Activated CD8-positive, alpha-beta memory T cell treated with anti-CD3 and anti-CD28 coated beads for 48 hours (primary cell): ENCODE measurements around the gene TMEM150A.
"Not testable (repeated sequence)": the region's sequence is repeated elsewhere in the genome, so short reads cannot be mapped to it uniquely, and the experiment has no call there.

Source experiments
- DNase-seq, 3 experiments: peaks; one replicate each; pipeline ENCODE4 v3.0.0-alpha.2; 2020; ENCODE audit warnings: low read depth in 2 of 3, low spot score in 2 of 3

The TMEM150A gene

DNA sequence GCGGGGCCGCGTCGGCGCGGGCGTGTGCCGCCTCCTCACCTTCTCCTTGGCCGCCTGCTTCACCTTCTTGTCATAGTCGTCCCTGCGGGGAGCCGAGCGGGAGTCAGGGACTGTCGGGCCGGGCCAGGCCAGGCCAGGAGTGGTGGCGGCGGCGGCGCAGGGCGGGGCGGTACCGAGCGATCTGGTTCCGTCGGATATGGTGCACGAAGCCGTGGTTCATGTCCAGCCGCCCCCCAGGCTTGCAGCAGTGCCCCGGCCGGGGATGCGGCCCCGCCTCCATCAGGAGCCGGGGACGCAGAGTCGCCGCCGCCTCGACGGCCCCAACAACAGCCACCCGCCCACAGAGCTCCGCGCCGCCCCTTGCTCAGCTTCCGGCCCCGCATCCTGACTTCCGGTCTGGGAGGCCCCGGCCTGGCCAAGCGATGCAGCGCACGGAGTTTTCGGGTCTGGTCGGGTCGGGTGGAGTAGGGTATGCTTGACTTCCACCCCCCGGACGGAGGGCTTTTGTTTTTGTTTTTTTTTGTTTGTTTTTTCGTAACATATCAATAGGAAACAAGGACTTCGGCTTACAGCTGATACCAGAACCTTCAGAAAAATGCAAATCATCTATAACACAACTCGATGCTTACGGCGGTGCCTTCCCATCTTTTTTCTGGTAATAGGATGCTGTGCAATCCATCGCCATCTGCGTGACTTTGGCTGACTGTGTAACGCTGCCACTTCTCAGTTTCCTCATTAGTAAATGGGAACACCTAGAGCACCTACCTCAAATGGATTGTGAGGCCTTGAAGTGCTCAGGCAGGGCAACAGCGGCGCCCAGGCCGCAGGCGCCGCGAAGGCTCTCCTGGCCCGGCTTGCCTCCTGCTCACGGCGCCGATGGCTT, 9.4 kb upstream of the TMEM150A start, which contains the start of gene C2orf68:
Gene C2orf68 (minus strand): TSS at position 362 of the 883 bp plus-strand sequence. CDS start 82 bp downstream, at position 280.
- peak; percentile 69 to 84 (median 80) for DNase-seq

DNA sequence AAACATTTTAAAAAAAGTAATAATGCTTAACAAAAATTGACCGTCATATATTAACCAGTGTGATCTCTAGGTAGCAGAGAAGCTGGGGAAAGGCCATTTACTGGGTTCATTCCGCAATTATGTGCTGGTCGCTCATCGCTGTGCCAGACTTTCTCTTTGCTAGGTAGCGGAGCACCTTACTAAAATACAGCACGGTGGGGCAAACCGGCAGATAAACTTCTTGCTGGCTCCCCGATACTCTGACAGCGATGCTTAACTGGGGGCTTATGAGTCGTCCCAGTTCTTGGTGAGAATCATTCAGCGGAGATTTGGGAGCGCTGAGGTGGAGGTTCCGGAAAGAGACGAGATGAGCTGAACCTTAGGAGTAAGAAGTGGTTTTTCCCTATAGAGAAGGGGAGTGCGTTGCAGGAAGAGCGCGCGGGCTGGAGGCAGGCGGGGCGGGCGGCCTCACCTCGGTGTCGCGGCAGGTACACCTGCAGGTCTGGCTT, 8.8 kb upstream of the TMEM150A start:
- no peak for DNase-seq

DNA sequence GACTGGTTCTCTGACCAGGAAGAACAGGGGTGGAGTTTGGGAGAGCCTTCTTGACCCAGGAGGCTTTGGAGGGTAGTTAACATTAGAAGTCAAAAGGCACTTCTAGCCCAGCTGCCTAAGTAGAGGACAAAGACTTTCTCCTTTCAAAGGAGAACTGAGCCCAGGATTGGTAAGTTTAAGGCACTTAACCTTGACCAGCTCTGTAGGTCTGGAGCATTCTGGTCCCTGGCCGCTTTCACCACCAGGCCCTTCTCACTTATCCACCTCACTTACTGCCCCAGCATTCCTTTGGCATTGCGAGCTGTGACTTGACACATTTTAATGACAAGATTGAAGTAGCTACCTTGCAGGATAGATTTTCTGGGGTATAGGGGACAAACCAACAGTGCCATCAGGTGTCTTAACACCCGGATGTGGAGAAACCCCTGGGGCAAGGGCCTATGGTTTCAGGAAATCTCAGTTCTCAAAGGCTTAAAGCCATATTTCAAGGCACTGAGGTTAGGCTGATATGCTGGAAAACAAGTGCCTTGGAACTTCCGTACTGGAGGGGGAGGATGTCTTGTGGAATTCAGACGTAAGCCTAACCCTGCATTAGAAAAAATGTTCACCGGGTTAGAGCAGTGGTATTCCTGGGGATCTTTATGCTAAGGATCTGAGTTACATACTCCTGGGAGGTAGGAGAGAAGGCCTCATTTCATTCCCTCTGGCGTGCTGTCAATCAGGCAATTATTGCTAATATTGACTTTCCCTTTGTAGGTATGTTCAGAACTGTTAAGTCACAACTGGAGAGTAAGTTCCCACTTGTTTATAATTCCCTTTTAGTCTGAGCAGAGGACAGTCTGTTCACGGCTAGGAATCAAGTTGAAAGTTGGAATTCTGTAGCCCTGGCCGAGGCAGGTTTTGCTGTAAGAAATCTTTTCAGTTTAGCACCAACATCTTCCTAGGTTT, 5.0 kb upstream of the TMEM150A start:
- DNase-seq, result no peak

DNA sequence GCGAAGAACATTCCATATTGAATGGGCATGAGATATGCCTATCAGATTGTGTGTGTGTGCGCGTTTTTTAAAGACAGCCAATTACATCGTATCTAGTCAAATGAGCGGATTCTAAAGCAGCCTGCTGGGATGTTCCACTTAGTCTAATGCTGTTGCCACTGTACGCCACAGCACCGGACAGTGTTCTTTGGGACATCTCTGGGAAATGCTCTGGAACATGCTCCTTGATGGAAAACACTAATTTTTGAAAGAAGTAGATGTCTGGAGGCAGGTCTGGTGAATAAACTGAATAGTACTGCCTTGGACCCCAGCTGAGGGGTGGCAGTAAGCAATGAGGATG, 3.6 kb upstream of the TMEM150A start:
- DNase-seq, result no peak

DNA sequence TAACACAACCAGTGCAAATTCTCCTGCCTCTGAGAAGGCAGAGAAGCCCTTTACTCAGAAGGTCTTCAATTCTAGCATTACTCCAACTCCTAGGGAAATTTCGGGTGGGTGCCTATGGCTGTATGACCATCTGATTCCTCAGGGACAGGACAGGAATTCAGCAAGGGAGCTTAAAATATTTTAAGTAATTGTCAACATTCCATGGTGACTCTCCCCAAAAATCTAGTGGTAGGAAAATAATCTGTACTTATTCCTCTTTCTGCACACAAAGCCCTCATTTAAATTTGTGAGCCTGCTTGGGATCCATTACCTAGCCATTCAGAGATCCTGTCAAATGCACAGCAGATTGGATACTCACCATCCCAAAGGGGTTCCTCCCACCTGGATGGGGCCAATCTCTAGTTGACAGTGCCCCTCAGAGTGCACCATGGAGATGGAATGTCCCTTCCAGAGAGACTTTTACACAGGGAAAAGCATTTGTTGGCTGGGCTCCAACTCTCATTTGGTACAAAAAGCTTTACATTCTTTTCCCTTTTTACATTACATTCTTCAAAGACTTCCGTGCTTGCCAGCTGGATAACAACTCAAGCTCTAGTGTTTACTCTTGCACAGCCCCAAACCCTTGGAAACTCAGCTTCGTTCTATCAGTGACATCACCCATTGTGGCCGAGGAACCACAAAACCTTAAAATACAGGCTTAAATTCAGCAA, 3.1 kb upstream of the TMEM150A start:
- no peak for DNase-seq

DNA sequence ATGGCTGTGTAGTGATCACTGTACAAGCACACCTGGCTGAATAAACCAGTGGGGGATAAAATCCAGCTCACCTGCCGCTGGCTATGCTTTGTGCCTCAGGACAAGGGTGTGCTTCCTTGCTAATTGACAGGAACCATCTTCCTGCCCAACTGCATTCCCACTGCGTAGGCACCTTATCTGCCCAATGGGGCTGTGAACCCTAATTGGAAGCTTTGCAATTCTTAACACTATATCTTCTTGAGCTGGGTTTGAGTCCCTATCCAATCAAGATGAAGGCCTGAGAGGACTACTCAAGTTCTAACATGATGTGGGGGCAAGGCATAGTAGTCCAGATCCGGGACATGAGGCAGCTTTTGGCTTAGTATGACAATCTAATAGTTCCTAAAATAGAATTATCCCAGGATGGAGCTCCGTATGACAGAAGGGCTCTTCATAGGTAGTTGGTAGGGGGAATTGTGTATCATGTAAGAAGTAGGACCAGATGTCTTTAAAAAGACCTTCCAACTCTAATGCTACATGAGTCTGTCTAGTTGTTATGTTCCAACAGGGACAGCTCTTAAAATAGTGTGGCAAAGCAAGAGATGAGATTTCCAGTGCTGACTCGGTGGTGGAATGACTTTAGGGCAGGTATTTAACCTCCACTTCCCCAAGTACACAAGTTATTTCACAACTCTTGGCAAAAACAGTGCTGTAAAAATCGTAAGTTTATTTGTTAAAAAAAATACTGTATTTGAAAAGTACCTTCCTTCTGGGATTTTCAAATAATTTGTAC, 2.3 kb upstream of the TMEM150A start:
- no peak for DNase-seq

DNA sequence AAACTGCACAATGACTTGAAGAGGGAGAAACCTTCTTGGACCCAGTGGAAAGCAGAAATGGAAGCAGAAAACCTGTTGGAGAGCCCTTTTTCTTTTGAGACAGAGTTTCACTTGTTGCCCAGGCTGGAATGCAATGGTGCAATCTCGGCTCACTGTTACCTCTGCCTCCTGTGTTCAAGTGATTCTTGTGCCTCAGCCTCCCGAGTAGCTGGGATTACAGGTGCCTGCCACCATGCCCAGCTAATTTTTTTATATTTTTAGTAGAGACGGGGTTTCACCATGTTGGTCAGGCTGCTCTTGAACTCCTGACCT, 1.6 kb upstream of the TMEM150A start:
- DNase-seq, result not testable (repeated sequence)

DNA sequence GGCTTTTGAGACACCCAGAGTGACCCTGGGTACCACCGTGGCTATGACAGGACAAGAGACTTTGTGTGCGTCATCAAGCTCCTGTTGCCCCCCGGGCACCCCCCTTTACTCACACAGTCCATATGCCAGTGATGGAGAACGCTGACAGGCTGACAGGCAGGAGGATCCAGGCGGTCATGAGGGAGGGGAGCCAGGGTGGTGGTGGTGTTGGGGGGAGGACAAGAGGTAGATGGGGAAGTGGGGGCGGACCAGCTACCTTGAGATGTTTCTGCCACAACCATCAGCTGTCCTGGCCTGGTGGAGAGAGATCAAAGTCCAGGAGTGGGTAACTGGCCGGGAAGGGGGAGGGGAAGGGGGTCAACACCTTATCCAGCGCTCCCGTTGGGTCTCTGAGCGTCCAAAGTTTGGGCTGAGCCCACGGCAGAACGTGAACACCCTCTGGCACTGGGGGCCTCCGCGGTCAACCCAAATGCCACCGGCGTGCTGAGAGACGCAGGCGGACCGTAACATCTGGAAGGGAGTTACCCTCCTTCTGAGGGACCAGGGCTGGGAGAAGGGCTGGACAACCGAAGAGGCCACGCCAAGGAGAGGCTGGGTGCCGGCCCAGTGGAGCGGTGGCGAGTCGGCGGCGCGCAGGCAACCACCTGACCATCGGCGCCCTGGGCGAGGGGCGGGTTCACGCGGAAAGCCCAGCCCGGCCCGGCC, 575 bp downstream of the TMEM150A start:
- DNase-seq, result no peak

DNA sequence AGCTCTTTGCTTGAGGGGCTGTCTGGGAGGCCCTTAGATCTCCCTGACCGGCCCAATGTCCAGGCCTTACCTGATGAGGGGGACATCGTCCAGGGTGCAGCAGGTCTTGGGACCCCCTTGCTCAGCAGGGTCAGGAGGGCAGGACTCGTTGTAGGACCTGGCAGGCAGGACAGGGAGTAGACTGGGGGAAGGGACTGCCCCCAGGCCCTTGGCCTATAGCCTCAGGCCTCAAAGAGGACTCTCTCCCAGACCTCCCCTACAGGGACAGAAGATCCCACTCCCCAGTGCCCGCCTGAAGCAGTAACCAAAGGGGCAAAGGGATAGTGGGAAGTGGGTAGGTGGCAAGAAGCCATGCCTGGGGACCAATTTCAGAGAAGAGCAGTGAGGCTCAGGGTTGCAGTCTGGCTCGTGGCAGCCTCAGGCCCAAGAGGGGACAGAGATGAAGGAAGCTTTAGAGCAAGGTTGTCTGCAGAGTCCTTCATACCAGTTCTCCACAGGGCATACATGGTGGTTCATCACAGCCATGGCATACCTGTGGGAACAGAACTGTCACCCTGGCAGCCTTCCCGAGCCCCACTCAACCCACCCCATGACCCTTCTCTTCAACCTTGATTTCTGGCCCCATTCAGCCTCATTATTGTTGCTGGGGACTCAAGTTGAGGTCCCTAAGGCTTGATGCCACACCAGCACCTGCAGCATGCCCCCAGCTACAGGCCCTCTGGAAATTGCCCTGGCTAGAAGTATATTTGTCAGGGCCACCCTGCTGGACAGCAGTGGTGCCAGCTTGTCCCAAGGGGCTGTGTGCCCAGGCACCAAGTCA, 1.3 kb downstream of the TMEM150A start:
- DNase-seq, result no peak

DNA sequence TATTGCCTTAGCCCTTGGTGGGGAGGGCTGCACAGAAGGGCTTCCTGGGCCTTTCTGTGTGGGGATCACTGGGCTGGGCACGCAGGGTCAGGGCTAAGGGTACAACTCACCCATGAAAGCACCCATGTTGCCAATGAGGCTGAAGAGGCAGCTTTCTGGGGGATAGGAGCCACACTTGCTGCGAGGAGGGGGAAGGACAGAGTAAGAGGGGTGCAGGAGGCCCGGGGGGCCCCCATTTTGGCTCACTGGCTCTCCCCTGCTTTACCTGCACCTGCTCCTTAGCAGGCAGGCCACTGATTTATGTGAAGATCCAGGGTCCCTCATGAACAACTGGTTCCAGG, 2.3 kb downstream of the TMEM150A start:
- DNase-seq, result no peak

DNA sequence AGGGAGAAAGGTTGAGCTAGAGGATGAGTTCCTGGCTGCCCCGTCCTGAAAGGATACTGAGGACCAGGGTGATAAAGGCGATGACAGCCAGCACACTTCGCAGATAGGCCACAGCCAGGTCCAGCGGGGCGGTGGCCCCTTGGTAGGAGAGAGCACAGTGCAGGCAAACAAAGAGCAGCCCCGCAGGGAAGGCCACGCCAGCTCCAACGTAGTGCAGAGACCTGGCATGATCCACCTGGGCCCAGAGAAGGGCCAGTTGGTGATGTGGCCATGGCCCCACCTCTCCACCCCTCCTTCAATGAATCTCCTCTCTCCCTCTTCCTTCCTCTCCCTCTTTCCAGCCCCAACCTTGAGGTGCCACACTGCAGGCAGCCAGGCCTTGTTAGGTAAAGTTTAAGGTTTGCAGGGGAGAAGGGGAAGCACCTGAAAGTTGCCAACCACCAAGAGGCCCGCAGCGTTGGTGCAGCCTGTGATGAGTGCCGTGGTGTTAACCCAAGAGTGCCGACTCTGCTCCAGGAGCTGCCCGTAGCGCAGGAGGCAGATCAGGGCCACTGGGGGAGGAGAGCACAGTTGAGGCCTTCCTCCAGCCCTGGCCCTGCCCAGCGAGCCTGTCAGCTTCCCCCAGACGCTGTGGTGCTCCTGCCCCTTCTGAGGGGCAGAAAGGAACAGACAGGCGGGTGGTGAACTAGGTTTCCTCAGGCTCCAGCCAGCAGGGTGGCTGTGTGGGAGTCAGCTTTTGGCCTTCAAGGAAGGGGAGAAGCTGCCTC, 2.8 kb downstream of the TMEM150A start:
- no peak for DNase-seq

DNA sequence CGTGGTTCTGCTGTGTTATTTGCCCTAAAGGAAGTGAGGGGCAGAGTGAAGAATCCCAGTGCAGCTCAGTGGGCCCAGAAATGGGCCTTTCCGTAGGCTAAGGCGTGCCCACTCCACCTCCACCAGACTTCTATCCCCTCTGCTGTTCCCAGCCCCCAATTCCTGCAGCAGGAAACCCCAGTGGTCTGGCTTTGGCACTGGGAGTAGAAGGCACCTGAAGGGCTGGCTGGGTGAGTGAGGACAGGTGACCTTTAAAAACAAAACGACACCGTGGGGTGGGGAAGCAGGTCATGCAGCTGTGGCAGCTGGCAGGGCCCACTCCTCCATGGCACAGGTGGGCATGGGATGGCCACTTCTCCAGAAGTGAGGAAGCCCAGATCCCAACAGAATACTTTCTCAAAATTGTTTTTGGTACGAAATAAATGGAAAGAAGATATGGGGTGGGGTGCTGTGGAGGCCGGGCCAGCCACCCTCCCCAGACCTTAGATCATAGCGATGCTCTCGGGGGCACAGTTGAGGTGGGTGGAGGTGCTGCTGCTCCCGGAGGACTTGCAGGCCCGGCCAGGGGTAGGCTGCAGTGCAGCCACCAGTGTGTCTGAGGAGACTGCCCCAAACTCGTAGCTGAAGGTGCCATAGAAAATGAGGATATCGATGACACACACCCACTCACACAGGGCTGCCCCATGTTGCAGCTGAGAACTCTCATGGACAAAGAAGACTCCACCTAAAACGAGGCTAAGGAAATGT, 3.7 kb downstream of the TMEM150A start:
- no peak for DNase-seq

DNA sequence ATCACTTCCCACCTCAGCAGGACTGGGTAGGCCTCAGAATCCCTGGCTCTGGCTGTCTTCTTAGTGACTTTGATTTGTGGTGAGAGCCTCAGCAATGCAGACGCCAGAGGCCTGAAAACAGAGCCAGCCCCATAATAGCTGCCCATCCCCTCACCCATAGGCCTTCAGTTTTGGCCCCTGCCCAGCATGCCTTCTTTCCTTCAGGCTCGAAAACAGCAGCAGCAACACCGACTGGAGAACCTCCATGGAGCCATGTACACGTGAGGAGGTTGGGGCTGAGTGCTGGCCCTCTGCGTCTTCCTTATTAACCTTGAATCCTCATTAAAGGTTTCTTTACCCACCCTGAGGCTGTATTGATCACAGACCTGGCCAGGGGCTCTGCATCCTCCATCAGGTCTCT, 5.3 kb downstream of the TMEM150A start:
- no peak for DNase-seq

DNA sequence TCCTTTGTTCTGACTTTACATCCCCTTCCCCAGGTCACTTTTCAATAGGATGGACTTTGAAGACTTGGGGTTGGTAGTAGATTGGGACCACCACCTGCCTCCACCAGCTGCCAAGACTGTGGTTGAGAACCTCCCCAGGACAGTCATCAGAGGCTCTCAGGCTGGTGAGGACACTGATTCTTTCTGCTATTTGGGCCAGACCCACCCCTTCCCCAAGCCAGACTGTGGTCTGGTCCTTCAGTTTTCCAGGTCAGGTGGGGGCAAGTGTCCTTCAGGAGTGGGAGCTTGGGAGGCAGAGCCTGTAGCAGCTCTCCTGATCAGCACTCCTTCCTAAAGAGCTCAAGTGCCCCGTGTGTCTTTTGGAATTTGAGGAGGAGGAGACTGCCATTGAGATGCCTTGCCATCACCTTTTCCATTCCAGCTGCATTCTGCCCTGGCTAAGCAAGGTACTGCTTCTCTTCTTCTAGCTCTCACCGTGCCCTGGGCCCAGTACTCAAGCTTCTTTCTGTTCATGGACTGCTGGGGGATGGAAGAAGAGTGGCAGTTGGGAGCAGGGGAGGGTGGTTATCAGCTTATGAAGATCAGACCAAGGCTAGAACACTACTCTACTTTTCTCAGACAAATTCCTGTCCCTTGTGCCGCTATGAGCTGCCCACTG, 5.9 kb downstream of the TMEM150A start:
- no peak for DNase-seq

DNA sequence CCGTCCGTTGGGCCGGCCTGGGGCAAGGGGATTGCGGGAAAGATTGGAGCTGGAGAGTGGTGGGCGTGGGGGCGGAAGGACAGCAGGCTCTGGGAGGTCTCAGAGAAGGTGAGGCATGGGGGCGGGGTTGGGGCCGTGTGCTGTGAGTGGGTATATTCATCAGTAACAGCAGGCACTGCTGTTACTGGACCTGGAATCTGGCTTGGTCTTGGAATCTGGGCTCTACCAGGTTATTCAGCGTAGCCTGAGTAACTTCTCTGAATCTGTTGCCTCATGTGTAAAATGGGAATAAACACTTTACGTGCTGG, 6.5 kb downstream of the TMEM150A start:
- no peak for DNase-seq

DNA sequence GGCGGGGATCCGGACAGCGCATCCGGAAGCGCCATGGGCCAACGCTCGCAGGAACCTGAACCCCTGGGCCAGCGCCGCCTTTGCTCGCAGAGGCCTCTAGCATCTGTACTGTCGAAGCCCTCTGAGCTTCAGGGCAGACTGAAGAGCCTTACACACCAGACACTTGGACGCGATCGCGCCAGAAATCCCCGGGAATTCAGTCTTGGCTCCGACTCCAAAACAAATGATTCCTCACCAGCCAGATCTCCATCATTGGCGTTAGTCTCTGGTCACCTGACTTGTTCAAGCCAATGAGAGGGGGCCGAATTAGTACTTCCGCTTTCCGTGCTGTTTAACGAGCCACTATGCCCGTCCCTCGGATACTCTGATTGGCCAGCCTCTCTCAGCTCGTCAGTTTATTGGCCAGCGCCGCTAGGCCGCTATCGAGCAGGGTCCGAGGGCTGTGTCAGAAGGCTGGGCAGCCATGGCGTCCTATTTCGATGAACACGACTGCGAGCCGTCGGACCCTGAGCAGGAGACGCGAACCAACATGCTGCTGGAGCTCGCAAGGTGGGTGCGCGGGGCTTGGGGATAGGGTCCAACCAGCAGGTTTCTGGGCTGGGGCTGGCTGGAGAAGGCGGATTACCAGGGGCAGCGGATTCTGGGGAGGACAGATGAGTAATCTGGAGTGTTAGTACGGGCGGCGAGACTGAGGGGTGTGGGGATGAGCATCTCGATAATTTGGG, 7.0 kb downstream of the TMEM150A start, which contains the start of gene RNF181:
Gene RNF181 (plus strand): TSS at position 445 of the 725 bp plus-strand sequence. CDS start 19 bp downstream, at position 464.
- DNase-seq, result peak; percentile 66 to 76 (median 72)
